ENCODE data around the gene ADK.
"Not testable (repeated sequence)": the region's sequence is repeated elsewhere in the genome, so short reads cannot be mapped to it uniquely, and the experiment has no call there.

The ADK gene

DNA sequence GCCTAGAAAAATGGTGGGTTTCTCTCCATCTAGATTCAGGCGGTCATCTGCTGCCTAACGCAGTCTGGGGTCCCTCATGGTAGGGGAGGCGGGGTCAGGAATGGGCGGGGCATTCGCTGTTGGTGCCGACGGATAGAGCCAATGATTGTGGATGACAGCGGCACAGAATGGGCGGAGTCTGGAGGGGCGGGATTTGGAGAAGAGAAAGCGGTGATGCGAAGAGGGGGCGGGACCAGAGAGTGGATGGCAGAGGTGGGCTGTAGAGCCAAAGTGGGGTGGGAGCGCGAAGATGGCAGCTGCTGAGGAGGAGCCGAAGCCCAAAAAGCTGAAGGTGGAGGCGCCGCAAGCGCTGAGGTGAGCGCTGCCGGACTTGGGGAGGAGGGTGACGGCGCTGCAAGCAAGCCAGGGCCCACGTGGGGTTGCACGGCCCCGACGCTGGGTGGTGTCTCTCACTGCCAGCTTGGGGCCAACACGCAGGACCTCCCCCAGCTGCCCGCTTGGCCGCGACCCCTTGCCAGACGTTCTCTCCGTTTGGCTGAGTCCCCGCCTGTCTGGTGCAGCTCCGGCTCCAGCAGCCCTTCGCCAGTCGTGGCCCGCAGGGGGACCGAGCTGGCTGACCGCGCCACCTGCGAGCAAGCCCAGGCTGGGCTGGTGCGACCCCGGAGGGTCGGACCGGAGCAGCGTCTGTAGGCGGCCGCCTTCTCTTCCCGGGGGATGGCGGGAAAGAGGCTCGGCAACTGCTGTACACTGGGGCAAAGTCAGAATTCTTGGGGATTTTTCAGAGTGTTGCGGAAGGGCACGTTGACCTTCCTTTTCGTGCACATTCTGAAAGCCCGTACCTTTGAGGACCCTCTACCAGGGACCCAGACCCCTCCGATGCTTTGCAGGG is at the start of gene ADK:
Gene ADK, plus strand, starts transcription at position 232 of the 889 bp plus-strand sequence. Its CDS starts 58 bp downstream, at position 290.
- DNase-seq: peak; percentile 93 to 97

GRCh38 chr10:74103560-74104258 is 47.3 kb upstream of the ADK start:
- DNase-seq: peak; percentile 4 to 7

GRCh38 chr10:74104480-74104879 is 46.5 kb upstream of the ADK start:
- no peak for DNase-seq

DNA sequence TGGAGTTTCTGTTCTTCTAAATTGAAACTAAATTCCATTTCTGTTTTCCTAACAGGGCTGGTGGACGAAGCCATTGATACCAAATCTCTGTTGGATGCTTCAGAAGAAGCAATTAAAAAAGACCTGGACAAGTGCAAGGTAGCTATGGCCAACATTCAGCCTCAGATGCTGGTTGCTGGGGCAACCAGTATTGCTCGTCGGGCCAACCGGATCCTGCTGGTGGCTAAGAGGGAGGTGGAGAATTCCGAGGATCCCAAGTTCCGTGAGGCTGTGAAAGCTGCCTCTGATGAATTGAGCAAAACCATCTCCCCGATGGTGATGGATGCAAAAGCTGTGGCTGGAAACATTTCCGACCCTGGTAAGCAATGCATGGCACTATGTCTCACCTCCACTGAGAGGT is 46.0 kb upstream of the ADK start:
- no peak for DNase-seq

- no peak for DNase-seq
These were observed 43.6 kb upstream of the ADK start for GRCh38 chr10:74107391-74107790.

DNA sequence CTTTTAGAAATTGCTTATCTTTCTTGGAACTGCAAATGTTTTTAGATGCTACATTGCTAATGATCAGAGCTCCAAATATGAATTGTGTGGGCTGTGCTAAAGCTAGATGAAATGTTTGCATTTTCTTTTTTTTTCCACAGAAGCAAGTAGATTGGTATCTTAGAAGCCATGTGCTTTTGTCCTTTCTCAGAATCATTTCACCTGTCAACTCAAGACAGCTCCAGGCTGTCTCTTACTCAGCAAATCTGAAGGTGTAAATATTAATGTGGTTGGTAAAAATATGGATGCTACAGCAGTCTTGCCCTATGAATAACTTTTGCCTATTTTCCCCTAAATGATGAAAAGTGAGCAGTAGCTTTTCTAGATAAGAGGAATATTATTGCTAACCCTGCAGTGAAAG is 41.6 kb upstream of the ADK start:
- no peak for DNase-seq

DNA sequence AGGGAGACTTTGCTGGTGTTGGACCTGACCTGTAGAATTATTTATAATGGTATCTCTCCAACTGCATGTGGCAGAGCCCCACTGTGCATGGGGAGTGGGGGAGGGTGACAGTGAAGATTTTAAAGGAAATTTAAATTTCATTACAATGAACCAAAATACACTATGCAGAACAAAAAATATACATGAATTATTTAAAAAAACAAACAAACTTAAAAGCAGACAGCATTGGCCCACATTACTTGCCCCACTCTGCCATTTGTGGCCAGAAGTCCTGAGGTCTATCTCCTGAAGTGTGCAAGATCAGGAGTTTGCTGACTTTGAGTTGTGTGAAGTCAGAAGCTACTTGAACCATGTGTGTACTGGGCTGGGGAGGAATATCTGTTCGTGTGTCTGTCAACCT is 40.9 kb upstream of the ADK start:
- DNase-seq: no peak

DNA sequence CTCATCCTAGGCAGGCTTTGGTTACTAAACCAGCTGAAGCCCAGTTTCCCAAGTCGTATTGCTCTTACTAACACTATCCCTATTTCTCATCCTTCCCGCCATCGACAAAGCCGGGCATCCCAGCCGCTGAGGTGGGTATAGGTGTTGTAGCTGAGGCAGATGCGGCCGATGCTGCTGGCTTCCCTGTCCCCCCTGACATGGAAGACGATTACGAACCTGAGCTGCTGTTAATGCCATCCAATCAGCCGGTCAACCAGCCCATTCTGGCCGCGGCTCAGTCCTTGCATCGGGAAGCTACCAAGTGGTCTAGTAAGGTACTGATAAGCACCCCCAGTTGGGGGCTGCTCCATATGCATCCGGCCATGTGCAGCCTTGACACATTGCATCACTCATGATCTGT is 39.2 kb upstream of the ADK start:
- DNase-seq: no peak

DNA sequence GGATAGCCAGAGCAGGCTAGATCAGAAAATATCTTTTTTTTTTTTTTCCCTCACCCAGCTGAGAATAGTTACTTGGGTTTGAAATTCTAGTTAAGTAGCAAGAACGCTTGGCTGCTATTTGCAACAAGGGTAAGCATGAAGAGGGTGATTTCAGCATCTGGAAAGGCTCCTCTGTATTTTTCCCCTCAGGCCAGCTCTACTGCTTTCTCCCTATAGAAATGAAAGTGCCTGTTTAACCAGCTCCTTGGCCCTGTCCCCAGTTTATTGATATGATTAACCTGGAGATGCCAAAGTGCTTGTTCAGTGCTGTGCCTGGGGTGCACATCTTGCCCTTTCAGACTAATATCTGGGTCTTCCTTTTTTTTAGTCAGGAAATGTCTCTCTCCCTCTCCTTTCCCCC is 37.5 kb upstream of the ADK start:
- no peak for DNase-seq

DNA sequence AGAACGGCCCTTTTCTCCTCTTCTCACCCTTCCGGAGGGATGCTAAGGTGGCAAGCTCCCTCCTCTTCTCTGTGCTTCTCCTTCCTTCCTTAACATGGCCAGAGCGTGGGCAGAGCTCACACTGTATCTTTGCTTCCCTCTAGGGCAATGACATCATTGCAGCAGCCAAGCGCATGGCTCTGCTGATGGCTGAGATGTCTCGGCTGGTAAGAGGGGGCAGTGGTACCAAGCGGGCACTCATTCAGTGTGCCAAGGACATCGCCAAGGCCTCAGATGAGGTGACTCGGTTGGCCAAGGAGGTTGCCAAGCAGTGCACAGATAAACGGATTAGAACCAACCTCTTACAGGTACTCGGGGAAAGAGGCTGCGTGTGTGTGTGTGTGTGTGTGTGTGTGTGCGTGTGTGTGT is 37.0 kb upstream of the ADK start:
- no peak for DNase-seq

- DNase-seq: no peak
These were observed 33.3 kb upstream of the ADK start for GRCh38 chr10:74117738-74118137.

DNA sequence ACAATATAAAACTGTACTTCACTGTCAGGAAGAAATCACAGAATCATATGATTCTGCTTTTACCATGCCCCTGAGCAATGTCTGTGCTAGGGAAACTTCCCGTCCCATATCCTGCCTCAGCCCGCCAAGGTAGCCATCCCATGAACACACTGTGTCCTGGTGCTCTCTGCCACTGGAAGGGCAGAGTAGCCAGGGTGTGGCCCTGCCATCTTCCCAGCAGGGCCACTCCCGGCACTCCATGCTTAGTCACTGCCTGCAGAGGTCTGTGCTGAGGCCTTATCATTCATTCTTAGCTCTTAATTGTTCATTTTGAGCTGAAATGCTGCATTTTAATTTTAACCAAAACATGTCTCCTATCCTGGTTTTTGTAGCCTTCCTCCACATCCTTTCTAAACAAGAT is 32.2 kb upstream of the ADK start:
- no peak for DNase-seq

GRCh38 chr10:74120911-74121310 is 30.1 kb upstream of the ADK start:
- no peak for DNase-seq

- DNase-seq: no peak
These were observed 29.7 kb upstream of the ADK start for GRCh38 chr10:74121368-74121767.

DNA sequence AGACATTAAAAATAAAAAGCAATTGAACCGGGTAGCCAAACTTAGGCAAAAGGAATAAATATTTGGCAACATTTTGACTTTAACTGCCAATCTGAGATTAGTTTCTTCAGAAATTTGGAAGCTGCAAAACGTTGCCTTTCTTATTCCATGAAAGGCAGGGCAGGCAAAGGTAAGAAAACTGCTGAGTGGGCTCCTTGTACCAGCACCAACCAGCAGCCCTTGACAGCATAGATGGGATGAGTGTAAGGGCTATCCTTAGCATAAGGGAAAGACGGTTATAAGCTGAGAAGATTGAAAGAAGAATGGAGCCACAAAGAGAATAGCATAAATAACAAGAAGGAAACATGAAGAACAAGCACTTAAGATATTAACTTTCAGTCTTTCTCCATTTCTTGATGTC is 29.0 kb upstream of the ADK start:
- no peak for DNase-seq

- DNase-seq: no peak
These were observed 27.9 kb upstream of the ADK start for GRCh38 chr10:74123081-74123480.

- DNase-seq: peak; percentile 41 to 78
These were observed 16.8 kb upstream of the ADK start for GRCh38 chr10:74133923-74134820.

DNA sequence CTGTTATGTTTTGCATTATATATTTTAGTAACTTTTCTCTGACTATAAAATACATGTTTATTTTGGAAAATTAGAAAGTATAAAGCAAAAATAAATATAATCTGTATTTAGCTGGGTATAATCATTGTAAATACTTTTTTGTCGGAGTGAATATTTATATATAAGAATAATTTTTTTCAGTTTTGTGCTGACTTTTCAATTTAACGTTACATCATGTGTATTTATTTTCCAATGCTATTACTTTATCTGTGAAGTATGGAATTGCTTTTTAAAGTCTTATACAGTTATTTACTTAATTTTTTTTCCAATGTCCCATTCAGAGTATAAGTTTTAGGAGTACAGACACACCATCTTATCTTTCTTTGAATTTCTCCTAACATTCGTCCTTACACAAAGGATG is 15.6 kb upstream of the ADK start:
- no peak for DNase-seq

DNA sequence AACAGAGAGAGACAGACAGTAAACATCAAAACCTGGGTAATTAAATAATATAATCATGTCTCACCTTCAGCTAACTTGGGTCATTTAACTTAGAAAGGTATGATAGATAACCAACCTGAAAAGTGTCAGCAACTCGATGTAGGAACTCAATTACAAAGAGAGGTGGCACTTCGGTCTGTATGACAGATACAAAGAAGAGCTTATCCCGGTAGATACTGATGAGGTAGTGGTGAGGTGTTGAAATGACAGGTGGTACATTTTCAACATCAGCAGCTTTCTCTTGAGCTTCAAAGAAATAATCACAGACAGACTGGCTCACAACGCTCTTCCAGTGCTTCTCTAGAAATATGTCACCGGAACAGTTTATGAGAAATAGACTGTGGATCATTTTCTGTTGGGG is 13.0 kb upstream of the ADK start:
- no peak for DNase-seq

DNA sequence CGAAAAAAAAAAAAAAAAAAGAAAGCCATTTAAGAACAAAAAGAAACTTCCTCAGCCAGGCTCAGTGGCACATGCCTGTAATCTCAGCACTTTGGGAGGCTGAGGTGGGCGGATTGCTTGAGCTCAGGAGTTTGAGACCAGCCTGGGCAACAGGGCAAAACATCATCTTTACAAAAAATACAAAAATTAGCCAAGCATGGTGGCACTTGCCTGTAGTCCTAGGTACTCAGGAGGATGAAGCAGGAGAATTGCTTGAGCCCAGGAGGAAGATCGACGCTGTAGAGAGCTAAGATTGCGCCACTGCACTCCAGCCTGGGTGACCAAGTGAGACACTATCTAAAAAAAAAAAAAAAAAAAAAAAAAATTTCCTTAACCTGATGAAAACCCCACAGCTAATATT is 12.4 kb upstream of the ADK start:
- not testable (repeated sequence) for DNase-seq

GRCh38 chr10:74139981-74140380 is 11.0 kb upstream of the ADK start:
- no peak for DNase-seq

GRCh38 chr10:74140553-74140952 is 10.5 kb upstream of the ADK start:
- no peak for DNase-seq

DNA sequence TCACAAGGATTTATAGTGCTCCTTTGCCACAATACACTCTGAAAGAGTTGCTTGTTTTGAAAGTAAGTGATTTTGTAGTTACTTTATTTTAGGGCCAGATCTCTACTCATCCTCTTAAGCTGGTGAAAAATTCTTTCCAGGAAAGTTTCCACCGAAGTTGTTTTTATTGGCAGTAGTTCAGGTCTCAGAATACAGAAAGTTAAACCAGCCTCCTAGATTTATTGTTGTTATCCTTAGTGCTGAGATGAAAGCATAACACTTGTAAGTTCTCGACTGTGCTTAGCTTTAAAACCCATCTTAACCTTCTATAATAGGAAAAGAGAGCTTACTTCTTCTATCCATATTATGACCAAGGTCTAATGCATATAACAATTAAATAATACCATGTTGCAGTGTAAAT is 5.9 kb upstream of the ADK start:
- DNase-seq: no peak

All from NCI-H2081 (cell line).